Activated CD4-positive, alpha-beta T cell treated with anti-CD3 and anti-CD28 coated beads, Interleukin-2, amount 50 U/mL, for 16 hours (primary cell): Measurements from ENCODE around the gene CFHR2.

Experiments
- DNase-seq: peaks from one replicate; pipeline ENCODE4 v3.0.0-alpha.2; 2020

The CFHR2 gene

DNA sequence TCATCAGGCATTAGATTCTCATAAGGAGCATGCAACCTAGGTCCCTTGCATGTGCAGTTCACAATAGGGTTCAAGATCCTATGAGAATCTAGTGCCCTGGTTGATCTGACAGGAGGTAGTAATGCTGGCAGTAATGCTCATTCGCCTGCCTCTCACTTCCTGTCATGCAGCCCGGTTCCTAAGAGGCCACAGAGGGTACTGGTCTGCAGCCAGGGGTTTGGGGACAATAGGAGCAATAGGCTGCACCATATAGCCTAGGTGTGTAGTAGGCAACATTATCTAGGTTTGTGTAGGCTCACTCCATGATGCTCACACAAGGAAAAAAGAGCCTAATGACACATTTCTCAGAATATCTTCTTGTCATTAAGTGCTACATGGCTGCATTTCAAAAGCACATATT is 59.6 kb downstream of the CFHR2 start:
- no peak for DNase-seq

DNA sequence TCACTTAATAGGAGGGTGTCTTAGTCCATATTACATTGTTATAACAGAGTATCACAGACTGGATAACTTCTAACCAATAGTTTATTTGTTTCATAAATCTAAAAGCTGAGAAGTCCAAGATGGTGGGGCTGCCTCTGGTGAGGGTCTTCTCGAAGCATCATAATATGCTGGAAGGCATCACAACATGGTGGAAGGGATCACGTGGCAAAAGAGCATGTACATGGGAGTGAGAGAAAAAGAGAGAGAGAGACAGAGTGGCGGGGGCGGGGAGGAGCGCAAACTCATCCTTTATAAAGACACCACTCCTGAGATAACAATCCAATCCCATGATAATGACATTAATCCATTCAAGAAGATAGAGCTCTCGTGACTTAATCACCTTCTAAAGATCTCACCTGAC is 65.3 kb downstream of the CFHR2 start:
- no peak for DNase-seq
